HS-5 (cell line): ENCODE data around the gene STX4.

Experiments
- DNase-seq: peaks from one replicate; pipeline ENCODE4 v3.0.0-alpha.2; 2012; ENCODE audit warnings: low read depth

STX4 gene

DNA sequence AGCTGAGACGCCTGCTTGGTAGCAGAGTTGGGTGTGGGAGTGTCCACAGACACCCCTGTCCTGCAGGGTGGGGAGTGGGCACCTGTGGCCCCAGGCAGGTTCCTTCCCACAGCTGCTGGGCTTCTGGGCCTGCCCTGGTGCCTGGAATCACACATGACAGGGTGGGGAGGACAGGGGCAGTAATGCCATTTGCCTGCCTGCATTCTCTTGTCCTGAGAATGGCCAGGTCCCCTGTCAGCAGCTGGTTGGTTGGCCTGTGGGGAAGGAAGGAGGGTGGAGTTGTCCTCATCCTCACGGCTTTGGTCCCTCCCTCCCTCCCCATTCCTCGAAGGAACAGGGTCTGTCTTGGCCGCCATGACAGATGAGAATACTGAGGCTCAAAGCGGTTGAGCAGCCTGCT is 50.2 kb downstream of the STX4 start:
- no peak for DNase-seq

- no peak for DNase-seq
Observed at GRCh38 chr16:31083981-31084380, 50.6 kb downstream of the STX4 start.

DNA sequence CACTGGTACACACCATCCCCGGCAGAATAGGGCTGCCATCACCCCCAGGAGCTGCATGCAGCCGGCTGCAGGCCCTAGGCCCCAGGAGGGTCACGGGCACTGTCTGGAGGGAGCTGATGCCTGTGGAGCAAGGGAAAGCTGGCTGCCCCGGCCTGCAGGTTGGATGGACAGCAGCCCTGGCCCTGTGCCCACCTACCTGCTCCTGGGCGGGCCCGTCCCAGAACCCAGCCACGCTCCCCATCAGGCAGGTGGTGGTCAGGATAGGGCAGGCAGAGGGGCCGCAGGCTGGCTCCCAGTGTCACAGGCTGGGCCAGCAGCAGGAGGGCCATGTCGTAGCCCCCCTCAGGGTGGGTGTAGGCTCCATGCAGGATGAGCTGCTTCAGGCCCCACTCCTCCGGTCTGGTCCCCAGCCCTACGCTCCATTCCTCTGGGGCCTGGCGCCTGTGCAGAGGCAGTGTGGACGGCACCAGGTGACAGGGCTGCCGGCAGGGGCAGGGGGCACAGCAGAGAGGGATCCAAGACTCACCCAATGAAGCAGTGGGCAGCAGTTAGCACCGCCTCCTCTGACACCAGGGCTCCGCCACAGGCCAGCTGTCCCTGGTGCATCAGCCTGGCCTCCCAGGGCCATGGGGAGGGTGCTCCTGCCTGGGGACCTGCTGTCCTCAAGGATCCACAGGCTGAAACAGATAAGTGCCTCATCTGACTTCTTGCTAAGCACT is 51.4 kb downstream of the STX4 start:
- no peak for DNase-seq

DNA sequence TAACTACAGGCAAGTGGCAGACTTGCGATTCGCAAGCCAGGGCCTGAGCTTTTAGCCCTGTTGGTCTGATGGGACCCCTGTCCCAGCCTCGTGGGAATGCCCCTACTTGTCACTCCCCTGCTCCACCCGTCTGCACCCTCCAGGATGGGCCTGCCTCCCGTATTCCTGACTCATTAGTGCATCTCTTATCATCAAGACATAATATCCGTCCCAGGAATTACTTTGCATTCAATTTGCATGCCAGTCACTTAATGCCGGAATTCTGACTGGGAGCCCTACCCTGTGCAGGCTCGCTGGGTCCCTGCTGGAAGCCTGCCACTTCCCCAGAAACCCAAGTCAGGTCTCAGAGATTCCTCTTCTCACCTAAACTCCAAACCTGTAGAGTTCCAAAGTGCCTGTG is 52.1 kb downstream of the STX4 start:
- DNase-seq = no peak

DNA sequence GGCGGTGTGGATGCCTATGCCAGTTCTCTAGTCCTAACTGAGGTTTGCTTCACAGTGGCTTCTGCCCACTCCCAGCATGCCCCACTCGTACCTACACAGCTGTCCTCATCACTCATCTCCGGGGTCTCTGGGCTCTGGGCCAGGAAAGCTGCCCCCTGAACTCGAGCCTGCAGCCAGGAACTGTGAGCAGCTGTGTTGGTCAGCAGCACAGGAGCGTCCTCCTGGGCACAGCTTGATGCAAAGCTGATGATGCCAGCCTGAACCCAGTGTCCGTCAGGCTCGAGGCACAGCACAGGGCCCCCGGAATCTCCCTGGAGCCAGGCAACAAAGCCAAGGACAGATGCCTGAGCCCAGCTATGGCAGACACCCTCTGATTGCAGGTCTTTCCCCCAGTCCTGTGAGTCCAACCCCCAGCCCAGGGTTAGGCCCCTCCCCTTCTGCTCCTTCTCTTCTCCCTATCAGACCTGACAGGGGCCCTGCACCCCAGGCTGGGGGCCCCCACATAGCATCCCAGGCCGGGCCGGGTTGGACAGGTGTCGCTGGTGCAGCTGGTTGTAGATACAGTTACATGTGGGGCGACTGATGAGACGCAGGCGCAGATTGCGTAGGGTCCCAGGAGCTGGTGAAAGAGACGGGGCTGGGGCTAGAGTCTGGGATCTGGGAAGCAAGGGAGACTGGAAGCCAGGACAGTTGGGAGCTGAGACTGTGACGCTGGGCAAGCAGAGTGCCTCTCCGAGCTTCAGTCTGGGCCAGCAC is 52.7 kb downstream of the STX4 start:
- DNase-seq = no peak

- DNase-seq = no peak
Observed at GRCh38 chr16:31086629-31086906, 53.2 kb downstream of the STX4 start.

DNA sequence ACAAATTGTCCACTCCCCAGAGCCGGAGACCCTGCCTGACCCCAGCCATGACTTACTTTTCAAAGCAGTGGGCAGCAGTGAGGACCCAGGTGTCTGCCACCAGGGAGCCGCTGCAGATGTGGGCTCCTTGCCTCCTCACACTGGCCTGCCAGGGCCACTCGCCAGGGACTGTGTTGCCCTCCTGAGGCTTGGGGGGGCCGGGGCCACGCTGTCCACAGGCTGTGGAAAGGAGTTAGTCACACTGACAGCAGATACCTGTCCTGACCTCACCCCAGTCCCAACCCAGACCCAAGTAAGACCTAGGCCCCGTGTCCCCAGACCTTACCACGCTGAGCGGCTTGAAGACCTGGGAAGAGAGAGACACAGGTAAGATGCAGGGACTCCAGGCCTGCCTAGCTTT is 54.1 kb downstream of the STX4 start:
- no peak for DNase-seq

DNA sequence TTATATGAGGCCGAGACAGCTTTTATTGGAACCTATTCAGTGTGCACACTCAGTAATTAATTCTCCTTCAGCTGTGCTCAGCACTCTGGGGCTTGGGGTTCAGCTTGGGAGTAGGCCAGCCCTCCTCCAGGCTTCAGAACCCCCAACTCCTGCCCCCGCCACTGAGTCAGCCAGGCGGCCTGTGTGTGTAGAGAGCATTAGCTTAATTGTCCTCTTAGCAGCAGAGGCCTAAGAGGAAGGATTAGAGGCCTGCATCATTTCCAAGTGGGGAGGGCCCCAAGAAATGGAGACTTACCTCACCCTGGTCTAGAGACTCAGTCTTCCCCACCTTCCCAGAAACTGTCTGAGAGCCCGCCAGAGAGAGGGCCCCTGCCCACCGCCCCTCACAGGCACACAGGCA is 54.6 kb downstream of the STX4 start:
- DNase-seq = no peak

GRCh38 chr16:31088459-31089183 is 55.3 kb downstream of the STX4 start, which contains the start of gene PRSS53:
TSS of gene PRSS53 (minus strand) at chr16:31088943. CDS start at chr16:31088809, 134 bp downstream.
- no peak for DNase-seq

DNA sequence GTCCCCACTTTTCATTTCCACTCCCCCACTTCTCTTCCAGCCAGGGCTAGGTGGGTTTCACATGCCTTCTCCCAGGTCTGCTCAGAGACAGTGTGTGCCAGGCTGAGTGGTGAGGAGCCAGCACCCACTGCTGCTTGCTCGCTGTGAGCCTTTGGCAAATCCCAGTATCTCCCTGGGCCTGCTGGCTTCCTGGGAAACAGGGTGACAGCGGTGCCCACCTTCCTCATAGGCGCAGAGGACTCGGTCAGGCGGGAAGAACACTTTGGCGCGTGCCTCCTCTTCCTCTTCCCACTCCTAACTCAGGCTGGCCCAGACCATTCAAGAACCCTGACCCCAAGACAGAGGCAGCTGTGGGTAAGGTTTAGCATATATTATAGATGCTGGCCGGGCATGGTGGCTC is 55.8 kb downstream of the STX4 start:
- DNase-seq = no peak
